HepG2 (cell line): ENCODE data around the gene COX4I2. TPM values are rescaled to one million over a fixed set of nuclear protein-coding genes. Genes with fewer than 3 reads are reported as not detected.

Experiments
- ARID3A ChIP-seq: IDR thresholded peaks from 2 replicates; pipeline ENCODE4 v1.6.1; 2012; ENCODE audit warnings: low read depth, low read length, improper control_type of control experiment
- FOSL1 ChIP-seq: sonication (generic); formaldehyde crosslinking; IDR thresholded peaks from 2 replicates; pipeline ENCODE4 v1.9.0; 2021; ENCODE audit warnings: missing genetic modification reagents, borderline replicate concordance
- HOXA3 ChIP-seq: sonication (generic); formaldehyde crosslinking; IDR thresholded peaks from 2 replicates; pipeline ENCODE4 v1.5.0; 2020; ENCODE audit warnings: missing genetic modification reagents
- KDM3A ChIP-seq: IDR thresholded peaks from 2 replicates; pipeline ENCODE4 v1.6.1; 2018; ENCODE audit warnings: low read depth, missing compliant biosample characterization
- KLF6 ChIP-seq: IDR thresholded peaks from 2 replicates; pipeline ENCODE4 v1.8.0; 2016; ENCODE audit warnings: missing biosample characterization, missing genetic modification reagents
- NFIB ChIP-seq: sonication (generic); formaldehyde crosslinking; IDR thresholded peaks from 2 replicates; pipeline ENCODE4 v1.9.0; 2021; ENCODE audit warnings: missing genetic modification reagents, mild to moderate bottlenecking, borderline replicate concordance
- NR3C1 ChIP-seq: sonication (generic); formaldehyde crosslinking; IDR thresholded peaks from 2 replicates; pipeline ENCODE4 v1.4.0; 2020; ENCODE audit warnings: missing genetic modification reagents
- TEAD3 ChIP-seq: optimal IDR thresholded peaks from 2 replicates; pipeline ENCODE3; 2016; ENCODE audit warnings: borderline replicate concordance
- THAP11 ChIP-seq: IDR thresholded peaks from 2 replicates; pipeline ENCODE4 v1.6.1; 2016; ENCODE audit warnings: missing biosample characterization, missing genetic modification reagents
- ZFP37 ChIP-seq: sonication (generic); formaldehyde crosslinking; IDR thresholded peaks from 2 replicates; pipeline ENCODE4 v1.4.0; 2020; ENCODE audit warnings: missing genetic modification reagents, borderline replicate concordance
- ZHX2 ChIP-seq, 2 experiments: sonication (generic) in 1 of 2; formaldehyde crosslinking in 1 of 2; IDR thresholded peaks; 2 replicates each; pipeline versions ENCODE4 v1.6.1 to v1.9.0; 2014 to 2022; ENCODE audit warnings: antibody characterized with exemption in 1 of 2, borderline replicate concordance in 1 of 2, inconsistent platforms in 1 of 2, low read depth in 1 of 2, missing genetic modification reagents in 1 of 2
- ZNF253 ChIP-seq: sonication (generic); formaldehyde crosslinking; IDR thresholded peaks from 2 replicates; pipeline ENCODE4 v1.8.0; 2022; ENCODE audit warnings: mild to moderate bottlenecking, missing genetic modification reagents, borderline replicate concordance
- ZNF263 ChIP-seq: sonication (generic); formaldehyde crosslinking; IDR thresholded peaks from 2 replicates; pipeline ENCODE4 v1.4.0; 2020; ENCODE audit warnings: missing genetic modification reagents
- ZNF501 ChIP-seq: sonication (generic); formaldehyde crosslinking; IDR thresholded peaks from 2 replicates; pipeline ENCODE4 v1.5.1; 2020; ENCODE audit warnings: mild to moderate bottlenecking, moderate library complexity, missing genetic modification reagents
- ZNF607 ChIP-seq: sonication (generic); formaldehyde crosslinking; IDR thresholded peaks from 2 replicates; pipeline ENCODE4 v1.5.1; 2020; ENCODE audit warnings: missing genetic modification reagents, mild to moderate bottlenecking, borderline replicate concordance
- ZSCAN22 ChIP-seq: sonication (generic); formaldehyde crosslinking; IDR thresholded peaks from 2 replicates; pipeline ENCODE4 v1.4.0; 2020; ENCODE audit warnings: mild to moderate bottlenecking, missing genetic modification reagents
- ZSCAN9 ChIP-seq: IDR thresholded peaks from 2 replicates; pipeline ENCODE4 v1.6.1; 2016; ENCODE audit warnings: borderline replicate concordance
- polyA plus RNA-seq, 8 experiments: library from polyadenylated mRNA; depleted of rRNA in 3 of 8; stranded (reverse) in 7 of 8; unstranded in 1 of 8; fragments of >200 nt; fragmentation: Illumina TruSeq in 4 of 8; extraction: Trizol in 4 of 8; gene quantifications; 2 replicates each; pipeline versions ENCODE4 v1.2.1 to v1.2.3, GENCODE V29; 2011 to 2016; ENCODE audit warnings: low read depth in 4 of 8, missing spikeins in 1 of 8, mixed read lengths in 1 of 8; ENCODE audit not compliant: insufficient read depth in 1 of 8
- total RNA-seq, 5 experiments: library from RNA; depleted of rRNA; stranded (reverse); fragments of >200 nt; fragmentation: Illumina TruSeq; extraction: Trizol; gene quantifications; 2 replicates each; pipeline ENCODE4 v1.2.3, GENCODE V29; 2016; ENCODE audit warnings: low read depth in 1 of 5
- TF ChIP-seq, protein P1 (sequence below): sonication (generic); IDR thresholded peaks from 2 replicates; pipeline ENCODE4 v1.6.1; 2016; ENCODE audit warnings: low read depth, borderline replicate concordance
- TF ChIP-seq, protein P2 (sequence below): sonication (generic); formaldehyde crosslinking; IDR thresholded peaks from 2 replicates; pipeline ENCODE4 v1.4.0; 2020; ENCODE audit warnings: missing genetic modification reagents

COX4I2 gene
- total and polyA plus RNA-seq, 2 of the 13 experiments (the other 11 are each of a cell fraction or from before 2014, with no cell fraction given): 1.1 TPM; not detected in 1

DNA sequence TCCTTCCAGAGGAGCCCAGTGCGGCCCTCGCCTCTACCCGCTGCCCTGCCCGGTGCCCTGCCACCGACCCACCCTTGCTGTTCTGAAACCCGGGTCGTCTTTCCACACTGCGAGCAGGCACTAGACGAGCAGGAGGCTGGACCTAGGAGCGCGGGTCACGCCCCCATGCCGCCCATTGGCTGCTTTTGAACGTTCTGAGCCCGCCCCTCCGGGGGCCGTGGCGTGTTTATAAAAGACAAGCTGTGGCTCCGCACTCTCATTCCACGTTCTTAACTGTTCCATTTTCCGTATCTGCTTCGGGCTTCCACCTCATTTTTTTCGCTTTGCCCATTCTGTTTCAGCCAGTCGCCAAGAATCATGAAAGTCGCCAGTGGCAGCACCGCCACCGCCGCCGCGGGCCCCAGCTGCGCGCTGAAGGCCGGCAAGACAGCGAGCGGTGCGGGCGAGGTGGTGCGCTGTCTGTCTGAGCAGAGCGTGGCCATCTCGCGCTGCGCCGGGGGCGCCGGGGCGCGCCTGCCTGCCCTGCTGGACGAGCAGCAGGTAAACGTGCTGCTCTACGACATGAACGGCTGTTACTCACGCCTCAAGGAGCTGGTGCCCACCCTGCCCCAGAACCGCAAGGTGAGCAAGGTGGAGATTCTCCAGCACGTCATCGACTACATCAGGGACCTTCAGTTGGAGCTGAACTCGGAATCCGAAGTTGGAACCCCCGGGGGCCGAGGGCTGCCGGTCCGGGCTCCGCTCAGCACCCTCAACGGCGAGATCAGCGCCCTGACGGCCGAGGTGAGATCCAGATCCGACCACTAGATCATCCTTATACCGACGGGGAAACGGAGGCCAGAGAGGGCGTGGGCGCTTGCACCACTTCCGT, 32.4 kb upstream of the COX4I2 start, which contains the start of gene ID1 (continued):
- TF ChIP-seq ZHX2 (IDR thresholded peaks at IDR 0.05; ENCODE audit: low read depth) (no peak; the same call in none of the 2 replicates), ZHX2 (CRISPR knock-in tag; IDR thresholded peaks at IDR 0.05; ENCODE audit: borderline replicate concordance) (peak; percentile 58), FOSL1 (CRISPR knock-in tag) (peak; percentile 40; the same call in 1 of the 2 replicates), ZSCAN22 (peak; percentile 56; the same call in 1 of the 2 replicates), KLF6 (CRISPR knock-in tag) (peak; percentile 98; the same call in 1 of the 2 replicates), NFIB (no peak), ZFP37 (CRISPR knock-in tag) (peak; percentile 80), ZNF263 (CRISPR knock-in tag) (peak; percentile 55; the same call in 1 of the 2 replicates), TEAD3 (peak; percentile 92), ZNF607 (CRISPR knock-in tag) (peak; percentile 99), ZSCAN9 (CRISPR knock-in tag) (peak; percentile 99), HOXA3 (CRISPR knock-in tag) (peak; percentile 73), NR3C1 (CRISPR knock-in tag) (no peak), ZNF501 (CRISPR knock-in tag) (peak; percentile 99), ZNF253 (CRISPR knock-in tag) (peak; percentile 90; the same call in 1 of the 2 replicates), THAP11 (CRISPR knock-in tag) (peak; percentile 85), KDM3A (CRISPR knock-in tag) (peak; percentile 63; the same call in 1 of the 2 replicates), ARID3A (no peak; the same call in 1 of the 2 replicates)
- TF ChIP-seq, protein P1, sequence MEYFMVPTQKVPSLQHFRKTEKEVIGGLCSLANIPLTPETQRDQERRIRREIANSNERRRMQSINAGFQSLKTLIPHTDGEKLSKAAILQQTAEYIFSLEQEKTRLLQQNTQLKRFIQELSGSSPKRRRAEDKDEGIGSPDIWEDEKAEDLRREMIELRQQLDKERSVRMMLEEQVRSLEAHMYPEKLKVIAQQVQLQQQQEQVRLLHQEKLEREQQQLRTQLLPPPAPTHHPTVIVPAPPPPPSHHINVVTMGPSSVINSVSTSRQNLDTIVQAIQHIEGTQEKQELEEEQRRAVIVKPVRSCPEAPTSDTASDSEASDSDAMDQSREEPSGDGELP: peak; percentile 88
- TF ChIP-seq, protein P2, sequence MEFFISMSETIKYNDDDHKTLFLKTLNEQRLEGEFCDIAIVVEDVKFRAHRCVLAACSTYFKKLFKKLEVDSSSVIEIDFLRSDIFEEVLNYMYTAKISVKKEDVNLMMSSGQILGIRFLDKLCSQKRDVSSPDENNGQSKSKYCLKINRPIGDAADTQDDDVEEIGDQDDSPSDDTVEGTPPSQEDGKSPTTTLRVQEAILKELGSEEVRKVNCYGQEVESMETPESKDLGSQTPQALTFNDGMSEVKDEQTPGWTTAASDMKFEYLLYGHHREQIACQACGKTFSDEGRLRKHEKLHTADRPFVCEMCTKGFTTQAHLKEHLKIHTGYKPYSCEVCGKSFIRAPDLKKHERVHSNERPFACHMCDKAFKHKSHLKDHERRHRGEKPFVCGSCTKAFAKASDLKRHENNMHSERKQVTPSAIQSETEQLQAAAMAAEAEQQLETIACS: peak; percentile 16; the same call in 1 of the 2 replicates
